Adrenal gland (tissue), 5 donors: Measurements from ENCODE around the gene ULK3.

Source experiments
- POLR2A ChIP-seq, 2 donors: fragments of 450-650 bp; IDR thresholded peaks; one replicate each; pipeline ENCODE4 v1.6.1; 2017; ENCODE audit warnings: antibody characterized with exemption in 2 of 2, mild to moderate bottlenecking in 2 of 2, moderate library complexity in 1 of 2
- TF ChIP-seq, protein P1 (sequence below), 6 experiments: fragments of 450-650 bp in 4 of 6; fragments of 200-600 bp in 2 of 6; sonication (generic) in 1 of 6; IDR thresholded peaks; 1 replicate in 5 of 6; 2 replicates in 1 of 6; pipeline versions ENCODE4 v1.5.1 to v1.8.0; 2016 to 2021; ENCODE audit warnings: antibody characterized with exemption in 6 of 6, mild to moderate bottlenecking in 2 of 6, moderate library complexity in 1 of 6
- donor health status: DM: no; HTN: no; CAD: no.

GRCh38 chr15:74855857-74856256, 12.9 kb upstream of the ULK3 start:
- TF ChIP-seq, protein P1, sequence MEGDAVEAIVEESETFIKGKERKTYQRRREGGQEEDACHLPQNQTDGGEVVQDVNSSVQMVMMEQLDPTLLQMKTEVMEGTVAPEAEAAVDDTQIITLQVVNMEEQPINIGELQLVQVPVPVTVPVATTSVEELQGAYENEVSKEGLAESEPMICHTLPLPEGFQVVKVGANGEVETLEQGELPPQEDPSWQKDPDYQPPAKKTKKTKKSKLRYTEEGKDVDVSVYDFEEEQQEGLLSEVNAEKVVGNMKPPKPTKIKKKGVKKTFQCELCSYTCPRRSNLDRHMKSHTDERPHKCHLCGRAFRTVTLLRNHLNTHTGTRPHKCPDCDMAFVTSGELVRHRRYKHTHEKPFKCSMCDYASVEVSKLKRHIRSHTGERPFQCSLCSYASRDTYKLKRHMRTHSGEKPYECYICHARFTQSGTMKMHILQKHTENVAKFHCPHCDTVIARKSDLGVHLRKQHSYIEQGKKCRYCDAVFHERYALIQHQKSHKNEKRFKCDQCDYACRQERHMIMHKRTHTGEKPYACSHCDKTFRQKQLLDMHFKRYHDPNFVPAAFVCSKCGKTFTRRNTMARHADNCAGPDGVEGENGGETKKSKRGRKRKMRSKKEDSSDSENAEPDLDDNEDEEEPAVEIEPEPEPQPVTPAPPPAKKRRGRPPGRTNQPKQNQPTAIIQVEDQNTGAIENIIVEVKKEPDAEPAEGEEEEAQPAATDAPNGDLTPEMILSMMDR (IDR thresholded peaks at IDR 0.05) = no peak
- no peak for TF ChIP-seq POLR2A (IDR thresholded peaks at IDR 0.05)
